ENCODE results near the gene TCN1. TPM values are rescaled to one million over a fixed set of nuclear protein-coding genes. Genes with fewer than 3 reads are reported as not detected.

The TCN1 gene
- total RNA-seq, 1 donor from 2014 or later = not detected

- ATAC-seq (no peak), DNase-seq (no peak)
- intact Hi-C loops (cut with micrococcal nuclease) = no loop called here
These were observed 52.9 kb downstream of the TCN1 start for GRCh38 chr11:59813364-59813763.

GRCh38 chr11:59812220-59812619 lies 54.1 kb downstream of the TCN1 start:
- ATAC-seq (no peak), DNase-seq (no peak)
- intact Hi-C loops (cut with micrococcal nuclease) = no loop called here

- no peak for ATAC-seq
- DNase-seq = no peak
- intact Hi-C loops (cut with micrococcal nuclease) = no loop called here
These were observed 55.4 kb downstream of the TCN1 start for GRCh38 chr11:59810911-59811259.

- ATAC-seq (peak; percentile 99), DNase-seq (peak; percentile 88)
- intact Hi-C loops (cut with micrococcal nuclease) = no loop called here
These were observed 55.9 kb downstream of the TCN1 start, which contains the start of gene MRPL16 for GRCh38 chr11:59810189-59810910. TSS of gene MRPL16 (minus strand) at chr11:59810778. CDS start at chr11:59810658, 120 bp downstream.

- no peak for DNase-seq
- intact Hi-C loops (cut with micrococcal nuclease) = loop anchor here (10.0 kb wide), 1 partner anchor 272 kb away; no protein-coding TSS in a partner anchor
These were observed 59.2 kb downstream of the TCN1 start for GRCh38 chr11:59807047-59807610.

GRCh38 chr11:59804061-59804460 lies 62.2 kb downstream of the TCN1 start:
- DNase-seq (no peak), ATAC-seq (no peak)
- intact Hi-C loops (cut with micrococcal nuclease) = loop anchor here (10.0 kb wide), 1 partner anchor 269 kb away; no protein-coding TSS in a partner anchor

More at GRCh38 chr11:59807047-59807610, 59.2 kb downstream of the TCN1 start:
- no peak for ATAC-seq

Other genes with a start within 250 kb of the TCN1 start
- gene PATL1, start 197.4 kb downstream of the TCN1 start, total RNA-seq = 24.5 TPM
- gene OR10V1, start 152.6 kb downstream of the TCN1 start, total RNA-seq = not detected
- 8.0 TPM for gene STX3, start 111.1 kb downstream of the TCN1 start, total RNA-seq
- gene MRPL16, start 55.7 kb downstream of the TCN1 start, total RNA-seq = 103 TPM
- gene CBLIF, start 21.0 kb downstream of the TCN1 start, total RNA-seq = not detected
- not detected for gene OOSP3, start 12.3 kb upstream of the TCN1 start, total RNA-seq
- not detected for gene OOSP1, start 71.9 kb upstream of the TCN1 start, total RNA-seq
- not detected for gene OOSP4A, start 97.5 kb upstream of the TCN1 start, total RNA-seq
- gene OOSP4B, start 150.7 kb upstream of the TCN1 start, total RNA-seq = not detected
- not detected for gene OOSP2, start 173.9 kb upstream of the TCN1 start, total RNA-seq
- not detected for gene MS4A3, start 190.2 kb upstream of the TCN1 start, total RNA-seq
- 0.42 TPM for gene MS4A2, start 222.2 kb upstream of the TCN1 start, total RNA-seq